HG03097 (cell line): ENCODE measurements around the gene ADAMTS8.

ENCODE experiments used
- ATAC-seq: cut with Tn5 transposase; IDR thresholded peaks from one replicate; pipeline ENCODE4 v1.9.1; 2021; ENCODE audit not compliant: unreplicated experiment, low FRiP score

Gene ADAMTS8

GRCh38 chr11:130400781-130401483, 27.5 kb downstream of the ADAMTS8 start:
- ATAC-seq: no peak

DNA sequence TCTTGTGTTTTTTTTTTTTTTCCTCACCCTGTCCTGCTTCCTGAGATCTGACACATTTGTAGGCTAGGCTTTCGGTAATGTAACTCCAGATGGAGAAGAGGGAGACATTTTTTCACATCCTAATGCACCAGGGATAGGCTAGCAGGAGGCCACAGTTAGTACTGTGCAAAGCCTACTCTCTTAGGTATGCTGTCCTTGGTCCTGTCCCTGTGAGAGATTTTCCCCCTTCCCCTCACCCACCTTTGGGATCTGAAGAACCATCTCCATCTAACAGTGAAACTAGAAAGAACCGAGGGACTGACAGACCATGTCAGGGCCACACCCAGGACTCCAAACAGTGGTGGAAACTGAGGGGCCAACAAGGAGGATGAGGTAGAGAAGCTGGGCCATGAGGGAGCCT, 29.2 kb downstream of the ADAMTS8 start:
- ATAC-seq: no peak

- no peak for ATAC-seq
Observed at GRCh38 chr11:130397780-130398179, 30.6 kb downstream of the ADAMTS8 start.

GRCh38 chr11:130396965-130397364, 31.4 kb downstream of the ADAMTS8 start:
- ATAC-seq: no peak

- ATAC-seq: no peak
Observed at GRCh38 chr11:130394615-130395014, 33.8 kb downstream of the ADAMTS8 start.

DNA sequence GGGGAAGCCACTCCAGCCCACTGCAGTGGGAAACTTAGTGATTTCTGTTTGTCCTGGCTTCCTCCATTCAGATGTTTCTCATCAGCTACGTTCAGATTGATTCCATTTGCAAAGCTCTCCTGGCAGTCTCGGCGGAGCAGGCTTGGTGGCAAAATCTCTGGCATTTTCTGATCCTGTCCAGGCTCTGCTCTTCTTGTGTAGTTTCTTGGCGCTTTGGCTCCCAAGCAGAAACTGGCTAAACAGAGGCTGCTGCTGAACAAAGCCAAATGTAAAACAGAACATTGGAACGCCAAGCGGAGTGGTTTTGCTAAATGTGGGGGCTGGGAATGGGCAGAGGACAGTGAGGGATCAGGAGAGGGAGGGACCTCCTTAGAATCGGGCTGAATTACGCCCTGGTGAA, 36.7 kb downstream of the ADAMTS8 start:
- ATAC-seq: no peak

DNA sequence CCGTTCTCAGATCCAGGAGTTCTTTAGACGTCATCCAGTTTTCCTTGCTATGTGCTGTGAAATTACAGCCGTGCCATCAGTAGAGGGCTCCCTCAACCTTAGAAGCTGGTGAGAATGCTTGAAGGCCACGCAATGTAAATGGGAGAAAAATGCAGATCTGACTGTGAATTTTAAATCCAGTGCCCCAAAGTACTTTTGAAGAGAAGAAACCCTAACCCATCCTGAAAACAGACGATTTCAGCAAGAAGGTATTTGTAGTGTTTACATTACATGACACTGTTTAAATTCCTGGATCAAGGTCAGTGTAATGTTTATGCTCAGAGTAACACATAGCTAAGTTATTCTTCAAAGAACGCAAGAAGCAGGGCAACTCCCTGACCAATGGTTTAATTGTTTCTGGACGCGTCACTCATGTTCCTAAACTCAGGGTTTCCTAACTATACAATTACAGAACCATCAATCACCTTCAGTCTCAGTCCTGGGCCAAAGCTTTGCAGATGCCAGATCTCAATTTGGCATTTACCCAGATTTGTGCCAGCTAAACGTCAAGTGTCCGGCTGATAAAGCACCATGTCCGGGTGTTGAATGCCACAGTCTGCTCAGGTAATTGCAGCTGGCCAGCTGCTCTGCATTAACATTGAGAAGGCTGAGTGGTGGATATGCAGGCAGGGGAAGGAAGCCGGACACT, 38.2 kb downstream of the ADAMTS8 start:
- ATAC-seq: no peak

DNA sequence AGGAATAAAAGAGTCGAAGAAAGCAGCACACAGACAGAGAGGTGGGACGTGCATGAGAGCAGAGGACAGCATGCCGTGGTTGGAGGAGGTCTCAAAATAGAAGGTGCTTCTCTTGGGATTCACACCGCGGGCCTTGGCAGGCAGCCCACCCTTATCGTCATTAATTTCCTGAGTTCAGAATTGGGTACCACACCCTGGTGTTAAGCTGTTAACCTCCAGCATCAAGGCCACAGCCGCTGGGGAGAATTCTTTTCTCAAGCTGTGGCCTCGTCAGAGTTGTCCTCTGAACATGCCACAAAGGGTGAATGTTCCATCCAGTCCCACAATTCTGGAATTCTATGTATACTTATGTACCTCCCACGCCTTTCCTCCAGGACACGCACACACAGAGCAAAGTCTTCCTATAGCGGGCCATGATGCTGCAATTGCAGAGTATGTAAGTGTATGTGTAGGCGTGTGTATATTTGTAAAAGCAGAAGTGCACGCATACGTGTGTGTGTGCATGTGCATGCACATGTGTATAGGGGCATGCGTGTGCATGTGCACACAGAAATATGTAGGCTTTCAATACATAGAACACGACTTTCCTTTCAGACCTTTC, 39.0 kb downstream of the ADAMTS8 start:
- no peak for ATAC-seq

DNA sequence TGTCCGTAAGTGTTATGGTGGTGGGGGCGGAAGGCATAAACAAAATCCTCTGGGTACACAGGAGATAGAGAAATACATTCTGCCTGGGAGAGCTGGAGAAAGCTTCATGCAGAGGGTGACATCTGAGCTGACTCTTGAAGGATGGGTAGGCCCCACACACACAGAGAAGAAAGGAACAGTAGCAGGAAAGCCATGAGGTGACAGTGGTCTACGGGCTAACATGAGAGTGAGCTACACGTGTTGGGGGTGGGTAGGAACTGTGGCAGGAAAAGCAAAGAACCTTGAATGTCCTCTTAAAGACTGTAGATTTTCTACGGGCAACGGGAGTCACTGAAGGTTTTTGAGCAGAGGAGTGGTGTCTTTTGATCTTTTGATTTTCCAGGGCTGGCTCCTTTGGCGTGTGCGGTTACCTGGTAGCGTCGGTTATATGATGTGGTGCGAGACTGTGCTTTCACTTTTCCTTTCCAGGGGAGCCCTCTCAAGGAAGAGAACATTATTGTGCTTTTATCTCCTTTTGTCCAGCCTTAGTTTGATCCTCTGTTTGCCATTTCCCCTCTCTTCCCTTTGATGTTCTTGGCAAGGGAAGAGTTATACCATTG, 39.7 kb downstream of the ADAMTS8 start:
- ATAC-seq: no peak

GRCh38 chr11:130386056-130386455, 42.4 kb downstream of the ADAMTS8 start:
- no peak for ATAC-seq

GRCh38 chr11:130383344-130384211, 44.8 kb downstream of the ADAMTS8 start:
- ATAC-seq: no peak

- ATAC-seq: no peak
Observed at GRCh38 chr11:130381317-130381716, 47.1 kb downstream of the ADAMTS8 start.

GRCh38 chr11:130380778-130381177, 47.6 kb downstream of the ADAMTS8 start:
- ATAC-seq: no peak

- ATAC-seq: no peak
Observed at GRCh38 chr11:130379276-130379675, 49.1 kb downstream of the ADAMTS8 start.

GRCh38 chr11:130370845-130371590, 57.4 kb downstream of the ADAMTS8 start:
- no peak for ATAC-seq

GRCh38 chr11:130369713-130370112, 58.7 kb downstream of the ADAMTS8 start:
- no peak for ATAC-seq

- no peak for ATAC-seq
Observed at GRCh38 chr11:130369141-130369691, 59.2 kb downstream of the ADAMTS8 start.

DNA sequence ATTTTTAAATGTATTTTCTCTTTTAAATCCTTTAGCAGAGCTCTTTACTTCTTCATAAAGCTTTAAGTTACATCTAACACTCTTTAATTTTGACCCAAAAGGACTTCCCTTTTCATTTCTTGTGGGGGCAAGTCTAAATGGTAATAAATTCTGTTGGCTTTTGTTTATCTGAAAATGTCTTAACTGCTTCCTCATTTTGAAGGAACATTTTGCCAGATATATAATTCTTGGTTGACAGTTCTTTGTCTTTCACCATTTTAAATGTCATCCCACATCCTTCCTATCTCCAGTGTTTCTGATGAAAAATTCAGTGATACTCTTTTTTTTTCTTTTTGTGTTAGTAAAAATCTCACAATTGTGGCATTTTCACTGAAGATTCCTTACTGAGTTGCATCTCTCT, 69.0 kb downstream of the ADAMTS8 start:
- ATAC-seq: no peak

GRCh38 chr11:130358398-130358797, 70.0 kb downstream of the ADAMTS8 start:
- no peak for ATAC-seq
